Nephron (organoid): ENCODE results near the gene SLCO2A1.

ENCODE experiments used
- H3K27ac Mint-ChIP-seq, 3 experiments: 2 replicates each; pipeline ENCODE4 v1.8.0; 2020; ENCODE audit warnings: mixed read lengths in 3 of 3, mild to moderate bottlenecking in 2 of 3, moderate library complexity in 1 of 3
- H3K27me3 Mint-ChIP-seq: 2 replicates; pipeline ENCODE4 v1.8.0; 2021; ENCODE audit warnings: low read depth, mild to moderate bottlenecking, moderate library complexity, mixed read lengths
- H3K36me3 Mint-ChIP-seq: 2 replicates; pipeline ENCODE4 v1.8.0; 2020; ENCODE audit warnings: low read depth, mixed read lengths
- H3K4me1 Mint-ChIP-seq: 2 replicates; pipeline ENCODE4 v1.8.0; 2020; ENCODE audit warnings: mixed read lengths
- H3K4me3 Mint-ChIP-seq, 3 experiments: 2 replicates each; pipeline ENCODE4 v1.8.0; 2020; ENCODE audit warnings: mild to moderate bottlenecking in 3 of 3, mixed read lengths in 3 of 3, moderate library complexity in 2 of 3
- H3K9me3 Mint-ChIP-seq: 2 replicates; pipeline ENCODE4 v1.8.0; 2020; ENCODE audit warnings: mixed read lengths
- TF ChIP-seq, protein P1 (sequence below), 3 experiments: fragments of 200-600 bp; sonication (generic); IDR thresholded peaks; one replicate each; pipeline ENCODE4 v1.5.0; 2021; ENCODE audit warnings: antibody characterized with exemption in 3 of 3; ENCODE audit not compliant: unreplicated experiment in 3 of 3

The SLCO2A1 gene

GRCh38 chr3:134018406-134018805 is 11.3 kb downstream of the SLCO2A1 start:
- TF ChIP-seq, protein P1, sequence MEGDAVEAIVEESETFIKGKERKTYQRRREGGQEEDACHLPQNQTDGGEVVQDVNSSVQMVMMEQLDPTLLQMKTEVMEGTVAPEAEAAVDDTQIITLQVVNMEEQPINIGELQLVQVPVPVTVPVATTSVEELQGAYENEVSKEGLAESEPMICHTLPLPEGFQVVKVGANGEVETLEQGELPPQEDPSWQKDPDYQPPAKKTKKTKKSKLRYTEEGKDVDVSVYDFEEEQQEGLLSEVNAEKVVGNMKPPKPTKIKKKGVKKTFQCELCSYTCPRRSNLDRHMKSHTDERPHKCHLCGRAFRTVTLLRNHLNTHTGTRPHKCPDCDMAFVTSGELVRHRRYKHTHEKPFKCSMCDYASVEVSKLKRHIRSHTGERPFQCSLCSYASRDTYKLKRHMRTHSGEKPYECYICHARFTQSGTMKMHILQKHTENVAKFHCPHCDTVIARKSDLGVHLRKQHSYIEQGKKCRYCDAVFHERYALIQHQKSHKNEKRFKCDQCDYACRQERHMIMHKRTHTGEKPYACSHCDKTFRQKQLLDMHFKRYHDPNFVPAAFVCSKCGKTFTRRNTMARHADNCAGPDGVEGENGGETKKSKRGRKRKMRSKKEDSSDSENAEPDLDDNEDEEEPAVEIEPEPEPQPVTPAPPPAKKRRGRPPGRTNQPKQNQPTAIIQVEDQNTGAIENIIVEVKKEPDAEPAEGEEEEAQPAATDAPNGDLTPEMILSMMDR (IDR thresholded peaks at IDR 0.05; ENCODE audit: unreplicated experiment in 3 of 3): no peak
- peaks cover 4% of the 10 kb centered on the region for H3K36me3 Mint-ChIP-seq
- peaks cover 23% of the 10 kb centered on the region for H3K27me3 Mint-ChIP-seq
- H3K4me1 Mint-ChIP-seq: peaks cover 9% of the 10 kb centered on the region
- no peak overlapping the region for H3K27ac Mint-ChIP-seq
- no peak overlapping the region for H3K4me3 Mint-ChIP-seq
- H3K9me3 Mint-ChIP-seq: no peaks in the 10 kb centered on the region

- Mint-ChIP-seq H3K36me3 (peaks cover 4% of the 10 kb centered on the region), H3K27me3 (peaks cover 14% of the 10 kb centered on the region), H3K4me1 (peaks cover 9% of the 10 kb centered on the region), H3K9me3 (no peaks in the 10 kb centered on the region), H3K27ac (no peak overlapping the region), H3K4me3 (no peak overlapping the region)
- TF ChIP-seq, protein P1 (IDR thresholded peaks at IDR 0.05; ENCODE audit: unreplicated experiment in 3 of 3): no peak
Measured at GRCh38 chr3:134017490-134017889, 12.2 kb downstream of the SLCO2A1 start.

DNA sequence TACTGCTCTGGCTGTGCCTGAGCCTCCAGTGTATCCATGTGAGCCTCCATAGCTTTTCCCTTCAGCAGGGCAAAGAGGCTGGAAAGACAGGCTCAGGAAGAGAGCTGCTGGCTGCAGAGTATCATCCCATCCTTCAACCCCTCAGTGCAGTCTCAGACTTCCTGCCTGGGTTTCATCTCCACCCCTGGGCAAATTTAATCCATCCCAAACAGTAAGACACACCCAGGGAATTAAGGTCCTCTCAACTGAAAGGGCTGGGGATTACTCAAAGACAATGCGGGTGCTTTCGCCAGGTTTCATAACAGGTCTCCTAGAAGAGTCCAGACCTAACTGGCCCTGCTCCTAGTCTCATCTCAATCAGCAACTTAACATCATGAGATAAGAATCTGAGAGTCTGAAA is 15.5 kb downstream of the SLCO2A1 start:
- Mint-ChIP-seq H3K4me1 (peaks cover 9% of the 10 kb centered on the region), H3K27me3 (peaks cover 9% of the 10 kb centered on the region), H3K9me3 (no peaks in the 10 kb centered on the region), H3K36me3 (peaks cover 8% of the 10 kb centered on the region), H3K4me3 (no peak overlapping the region), H3K27ac (no peak overlapping the region)
- TF ChIP-seq, protein P1 (IDR thresholded peaks at IDR 0.05; ENCODE audit: unreplicated experiment in 3 of 3): no peak

DNA sequence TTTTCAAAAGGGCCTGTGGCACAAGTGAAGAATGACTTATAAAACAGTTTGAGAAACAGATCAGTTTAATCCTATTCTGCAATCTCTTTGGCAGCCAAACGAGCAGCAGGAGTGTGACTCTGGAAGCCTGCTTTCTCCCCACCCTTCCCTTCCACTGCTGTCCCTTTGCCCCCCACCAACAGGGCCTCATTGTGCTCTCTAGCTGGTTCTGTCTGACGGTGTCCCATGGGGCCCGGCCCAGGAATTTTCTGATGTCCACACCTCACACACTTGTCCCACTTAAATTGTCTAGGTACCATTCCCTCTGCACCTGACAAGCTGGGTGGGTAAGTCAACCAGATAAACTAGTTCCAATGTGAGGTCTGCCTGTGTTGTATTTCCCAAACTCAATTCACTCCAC is 16.4 kb downstream of the SLCO2A1 start:
- TF ChIP-seq, protein P1 (IDR thresholded peaks at IDR 0.05; ENCODE audit: unreplicated experiment in 3 of 3): no peak
- no peaks in the 10 kb centered on the region for H3K9me3 Mint-ChIP-seq
- no peak overlapping the region for H3K27ac Mint-ChIP-seq
- H3K4me1 Mint-ChIP-seq: peaks cover 5% of the 10 kb centered on the region
- peaks cover 8% of the 10 kb centered on the region for H3K36me3 Mint-ChIP-seq
- no peak overlapping the region for H3K4me3 Mint-ChIP-seq
- peaks cover 5% of the 10 kb centered on the region for H3K27me3 Mint-ChIP-seq

DNA sequence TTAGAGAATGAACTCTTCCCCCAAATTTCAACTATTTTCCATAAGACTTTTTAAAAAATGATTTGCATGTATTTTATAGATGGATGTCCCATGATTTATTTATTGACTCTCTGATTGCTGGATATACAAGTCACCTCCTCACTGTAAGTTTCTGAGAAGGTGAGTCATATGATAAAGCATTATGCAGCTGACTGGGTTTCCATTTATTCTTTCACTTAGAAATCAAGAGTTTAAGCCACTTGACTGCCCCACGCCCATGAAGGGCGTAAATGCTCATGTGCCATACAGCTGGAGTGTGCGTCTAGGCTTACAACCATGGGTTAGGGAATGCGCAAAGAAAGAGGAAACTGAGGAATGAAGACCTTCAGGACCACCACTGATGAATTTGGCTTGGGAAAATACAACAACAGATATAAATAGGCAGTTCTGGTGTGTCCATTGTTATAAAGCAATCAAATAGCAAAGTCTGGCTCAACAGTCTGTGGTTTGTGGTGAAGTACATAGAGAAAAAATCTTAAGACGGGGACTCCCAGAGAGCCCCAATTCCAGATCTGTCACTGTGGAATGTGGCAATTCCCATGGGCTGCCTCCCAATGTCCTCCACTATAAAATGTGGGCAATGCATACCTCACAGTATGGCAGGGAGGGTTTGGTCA is 20.3 kb downstream of the SLCO2A1 start:
- Mint-ChIP-seq H3K9me3 (peaks cover 12% of the 10 kb centered on the region), H3K27ac (no peak overlapping the region), H3K36me3 (peaks cover 7% of the 10 kb centered on the region), H3K4me3 (no peak overlapping the region), H3K27me3 (no peaks in the 10 kb centered on the region), H3K4me1 (no peaks in the 10 kb centered on the region)
- TF ChIP-seq, protein P1 (IDR thresholded peaks at IDR 0.05; ENCODE audit: unreplicated experiment in 3 of 3): no peak

DNA sequence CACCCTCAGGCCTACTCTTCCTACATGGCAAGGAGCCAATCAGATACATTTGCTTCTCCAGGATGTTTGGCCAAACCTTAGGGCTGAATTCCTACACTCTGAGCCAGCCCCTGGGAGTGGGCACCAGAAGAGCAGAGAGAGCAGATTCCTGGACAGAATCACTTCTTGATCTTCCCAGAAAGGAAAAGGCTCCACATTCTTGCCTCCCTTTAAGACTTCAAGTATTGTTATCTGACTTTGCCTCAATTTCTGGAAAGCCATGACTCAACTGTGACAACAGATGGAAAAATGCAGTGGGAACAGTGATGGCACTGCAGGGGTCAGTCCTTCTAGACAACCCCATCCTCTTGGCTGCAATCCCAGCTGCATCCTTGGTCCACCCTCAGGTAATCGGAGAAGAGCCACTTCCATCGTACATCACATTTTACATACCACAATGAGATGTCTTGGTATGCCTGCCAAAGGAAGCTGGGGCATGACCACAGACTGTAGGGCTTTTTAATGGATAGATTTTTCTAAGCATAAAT is 21.0 kb downstream of the SLCO2A1 start:
- Mint-ChIP-seq H3K4me1 (no peaks in the 10 kb centered on the region), H3K9me3 (peaks cover 15% of the 10 kb centered on the region), H3K4me3 (no peak overlapping the region), H3K27ac (no peak overlapping the region), H3K27me3 (no peaks in the 10 kb centered on the region), H3K36me3 (peaks cover 10% of the 10 kb centered on the region)
- TF ChIP-seq, protein P1 (IDR thresholded peaks at IDR 0.05; ENCODE audit: unreplicated experiment in 3 of 3): no peak
